MM.1S (cell line): ENCODE data around the gene RNF144B.
"Not testable (repeated sequence)": the region's sequence is repeated elsewhere in the genome, so short reads cannot be mapped to it uniquely, and the experiment has no call there.

Experiments used
- DNase-seq: peaks from one replicate; pipeline ENCODE4 v3.0.0-alpha.2; 2015
- H2AFZ ChIP-seq: fragments of 300-600 bp; sonication (generic); 2 replicates; pipeline ENCODE4 v1.6.0; 2016; ENCODE audit warnings: antibody characterized with exemption, low read length
- H3F3A ChIP-seq: fragments of 300-600 bp; sonication (generic); 2 replicates; pipeline ENCODE4 v1.6.1; 2016; ENCODE audit warnings: mild to moderate bottlenecking, antibody characterized with exemption, low read length, moderate library complexity, mixed read lengths; ENCODE audit not compliant: insufficient read depth
- H3K27ac ChIP-seq: fragments of 300-600 bp; sonication (generic); 2 replicates; pipeline ENCODE4 v1.5.1; 2016; ENCODE audit warnings: mild to moderate bottlenecking, low read length
- H3K27me3 ChIP-seq: fragments of 300-600 bp; sonication (generic); replicated peaks from 2 replicates; pipeline ENCODE4 v1.6.0; 2016; ENCODE audit warnings: low read length; ENCODE audit not compliant: insufficient read depth
- H3K36me3 ChIP-seq: fragments of 300-600 bp; sonication (generic); replicated peaks from 2 replicates; pipeline ENCODE4 v1.6.1; 2016; ENCODE audit warnings: mild to moderate bottlenecking, low read length, mixed read lengths; ENCODE audit not compliant: insufficient read depth
- H3K4me1 ChIP-seq: fragments of 300-600 bp; sonication (generic); 2 replicates; pipeline ENCODE4 v1.6.1; 2016; ENCODE audit warnings: low read length, mixed read lengths
- H3K4me2 ChIP-seq: fragments of 300-600 bp; sonication (generic); 2 replicates; pipeline ENCODE4 v1.6.0; 2016; ENCODE audit warnings: low read depth, low read length
- H3K4me3 ChIP-seq: fragments of 300-600 bp; sonication (generic); 2 replicates; pipeline ENCODE4 v1.5.1; 2016; ENCODE audit warnings: low read length, mixed read lengths
- H3K79me2 ChIP-seq: fragments of 300-600 bp; sonication (generic); 2 replicates; pipeline ENCODE4 v1.6.1; 2016; ENCODE audit warnings: mixed run types, low read length, mixed read lengths
- H3K9ac ChIP-seq: fragments of 300-600 bp; sonication (generic); 2 replicates; pipeline ENCODE4 v1.6.1; 2016; ENCODE audit warnings: low read length, mixed read lengths
- H3K9me2 ChIP-seq: fragments of 300-600 bp; sonication (generic); replicated peaks from 2 replicates; pipeline ENCODE4 v1.6.1; 2016; ENCODE audit warnings: mild to moderate bottlenecking, low read length, mixed read lengths; ENCODE audit not compliant: insufficient read depth
- H3K9me3 ChIP-seq: fragments of 300-600 bp; sonication (generic); replicated peaks from 2 replicates; pipeline ENCODE4 v1.6.1; 2016; ENCODE audit warnings: mild to moderate bottlenecking, low read length, mixed read lengths; ENCODE audit not compliant: insufficient read depth
- H4K20me1 ChIP-seq: fragments of 300-600 bp; sonication (generic); 2 replicates; pipeline ENCODE4 v1.6.1; 2016; ENCODE audit warnings: mild to moderate bottlenecking, low read length, moderate library complexity, mixed read lengths; ENCODE audit not compliant: insufficient read depth
- EZH2 ChIP-seq: fragments of 300-600 bp; sonication (generic); optimal IDR thresholded peaks from 2 replicates; pipeline ENCODE3; 2017; ENCODE audit warnings: low read depth, mild to moderate bottlenecking, antibody characterized with exemption, low read length, mixed read lengths
- EZH2phosphoT487 ChIP-seq: fragments of 300-600 bp; sonication (generic); IDR thresholded peaks from 2 replicates; pipeline ENCODE4 v1.6.1; 2018; ENCODE audit warnings: antibody characterized with exemption, low read length
- TF ChIP-seq, protein P1 (sequence below): fragments of 300-600 bp; sonication (generic); IDR thresholded peaks from 2 replicates; pipeline ENCODE4 v1.5.1; 2016; ENCODE audit warnings: antibody characterized with exemption, low read length, mixed read lengths

Gene RNF144B

DNA sequence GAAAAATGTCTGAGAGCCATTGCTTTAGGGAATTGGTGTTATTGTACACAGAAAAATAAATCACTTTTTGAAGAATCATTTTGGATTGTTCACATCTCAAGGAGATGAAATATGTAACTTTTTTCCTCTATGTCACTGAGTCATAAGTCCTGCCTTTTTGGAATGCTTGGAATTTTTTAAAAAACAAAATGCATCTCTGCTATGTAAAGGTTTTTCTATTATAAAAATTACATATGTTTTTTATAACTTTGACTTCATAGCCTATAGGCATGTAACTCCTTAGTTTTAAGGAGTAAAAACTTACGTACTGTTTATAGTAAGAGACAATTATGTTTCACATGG is 8.7 kb downstream of the RNF144B start:
- H2AFZ ChIP-seq: no peak overlapping the region
- H3K27me3 ChIP-seq: 0 out of 2 replicates have a peak, but pooled peaks cover 4% of the 10 kb centered on the region
- no peak overlapping the region for H3K4me3 ChIP-seq
- peaks cover 11% of the 10 kb centered on the region for H3K4me1 ChIP-seq
- H3K27ac ChIP-seq: no peak overlapping the region
- H3K9ac ChIP-seq: no peak overlapping the region
- peaks cover 3% of the 10 kb centered on the region; the same call in 1 of the 2 replicates for H3F3A ChIP-seq
- DNase-seq: no peak
- TF ChIP-seq EZH2phosphoT487: no peak
- TF ChIP-seq, protein P1, sequence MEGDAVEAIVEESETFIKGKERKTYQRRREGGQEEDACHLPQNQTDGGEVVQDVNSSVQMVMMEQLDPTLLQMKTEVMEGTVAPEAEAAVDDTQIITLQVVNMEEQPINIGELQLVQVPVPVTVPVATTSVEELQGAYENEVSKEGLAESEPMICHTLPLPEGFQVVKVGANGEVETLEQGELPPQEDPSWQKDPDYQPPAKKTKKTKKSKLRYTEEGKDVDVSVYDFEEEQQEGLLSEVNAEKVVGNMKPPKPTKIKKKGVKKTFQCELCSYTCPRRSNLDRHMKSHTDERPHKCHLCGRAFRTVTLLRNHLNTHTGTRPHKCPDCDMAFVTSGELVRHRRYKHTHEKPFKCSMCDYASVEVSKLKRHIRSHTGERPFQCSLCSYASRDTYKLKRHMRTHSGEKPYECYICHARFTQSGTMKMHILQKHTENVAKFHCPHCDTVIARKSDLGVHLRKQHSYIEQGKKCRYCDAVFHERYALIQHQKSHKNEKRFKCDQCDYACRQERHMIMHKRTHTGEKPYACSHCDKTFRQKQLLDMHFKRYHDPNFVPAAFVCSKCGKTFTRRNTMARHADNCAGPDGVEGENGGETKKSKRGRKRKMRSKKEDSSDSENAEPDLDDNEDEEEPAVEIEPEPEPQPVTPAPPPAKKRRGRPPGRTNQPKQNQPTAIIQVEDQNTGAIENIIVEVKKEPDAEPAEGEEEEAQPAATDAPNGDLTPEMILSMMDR: no peak
- TF ChIP-seq EZH2: no peak
- H3K79me2 ChIP-seq: no peaks in the 10 kb centered on the region
- H4K20me1 ChIP-seq: no peaks in the 10 kb centered on the region
- no peaks in the 10 kb centered on the region for H3K9me2 ChIP-seq
- H3K36me3 ChIP-seq: no peaks in the 10 kb centered on the region
- no peaks in the 10 kb centered on the region for H3K9me3 ChIP-seq
- H3K4me2 ChIP-seq: no peak overlapping the region

DNA sequence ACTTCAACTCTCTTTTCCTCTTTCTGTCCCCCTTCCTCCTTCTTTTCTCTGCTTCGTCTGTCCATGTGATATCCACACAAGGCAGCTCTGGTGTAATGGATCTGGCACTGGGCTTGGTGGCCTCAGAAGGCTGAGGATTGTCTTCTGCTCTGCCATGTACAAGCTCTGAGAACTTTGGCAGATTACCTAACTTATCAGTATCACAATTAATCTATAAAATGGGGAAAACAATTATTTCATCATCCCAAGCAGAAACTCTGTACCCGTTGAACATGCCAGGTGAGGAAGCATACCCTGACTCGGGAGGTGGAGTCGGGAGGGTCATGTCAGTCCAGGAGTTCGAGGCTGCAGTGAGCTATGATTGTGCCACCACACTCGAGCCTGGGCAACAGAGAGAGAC is 10.6 kb downstream of the RNF144B start:
- Histone ChIP-seq H3K4me2 (no peak overlapping the region), H2AFZ (no peak overlapping the region), H3F3A (0 out of 2 replicates have a peak, but pooled peaks cover 3% of the 10 kb centered on the region), H3K9me3 (no peaks in the 10 kb centered on the region), H3K9me2 (no peaks in the 10 kb centered on the region), H3K36me3 (no peaks in the 10 kb centered on the region), H3K79me2 (no peaks in the 10 kb centered on the region), H3K27ac (no peak overlapping the region), H3K4me3 (no peak overlapping the region), H3K27me3 (no peaks in the 10 kb centered on the region), H3K4me1 (peaks cover 9% of the 10 kb centered on the region), H3K9ac (no peak overlapping the region), H4K20me1 (no peaks in the 10 kb centered on the region)
- TF ChIP-seq EZH2phosphoT487: no peak
- TF ChIP-seq, protein P1: no peak
- TF ChIP-seq EZH2: no peak
- no peak for DNase-seq

GRCh38 chr6:18398225-18398624 is 11.1 kb downstream of the RNF144B start:
- H4K20me1 ChIP-seq, H3K27me3 ChIP-seq, H3K4me2 ChIP-seq, H3K79me2 ChIP-seq, H3K9me3 ChIP-seq, H3K4me1 ChIP-seq, H2AFZ ChIP-seq, H3K9me2 ChIP-seq, H3K36me3 ChIP-seq, H3K9ac ChIP-seq, DNase-seq, H3F3A ChIP-seq, H3K4me3 ChIP-seq, H3K27ac ChIP-seq: not testable (repeated sequence)

GRCh38 chr6:18400831-18401446 is 13.8 kb downstream of the RNF144B start:
- Histone ChIP-seq H3K4me1 (peaks cover 9% of the 10 kb centered on the region), H3K4me3 (no peak overlapping the region), H3K4me2 (no peak overlapping the region), H3K9ac (no peak overlapping the region), H3K9me2 (no peaks in the 10 kb centered on the region), H3K36me3 (no peaks in the 10 kb centered on the region), H4K20me1 (no peaks in the 10 kb centered on the region), H3K27me3 (no peaks in the 10 kb centered on the region), H3K27ac (no peak overlapping the region), H3K79me2 (no peaks in the 10 kb centered on the region), H2AFZ (no peak overlapping the region), H3F3A (0 out of 2 replicates have a peak, but pooled peaks cover 3% of the 10 kb centered on the region), H3K9me3 (no peaks in the 10 kb centered on the region)
- DNase-seq: no peak
- TF ChIP-seq, protein P1: no peak
- TF ChIP-seq EZH2 (no peak), EZH2phosphoT487 (no peak)

- not testable (repeated sequence) for H3K4me2 ChIP-seq, H3K9me2 ChIP-seq, H3K4me3 ChIP-seq, H3K27ac ChIP-seq, H3F3A ChIP-seq, H3K36me3 ChIP-seq, H3K79me2 ChIP-seq, DNase-seq, H2AFZ ChIP-seq, H3K9ac ChIP-seq, H3K9me3 ChIP-seq, H4K20me1 ChIP-seq, H3K4me1 ChIP-seq, H3K27me3 ChIP-seq
These were observed 17.8 kb downstream of the RNF144B start for GRCh38 chr6:18404965-18405364.
